GM12874 (cell line): Measurements from ENCODE around the gene FILIP1L.

Source experiments
- CTCF ChIP-seq: IDR thresholded peaks from 2 replicates; pipeline ENCODE4 v1.5.1; 2011; ENCODE audit warnings: low read depth, mild to moderate bottlenecking, control low read depth, low read length, moderate library complexity; ENCODE audit not compliant: insufficient read depth

FILIP1L gene

GRCh38 chr3:99927671-99928457 is 186.4 kb downstream of the FILIP1L start:
- TF ChIP-seq CTCF = no peak

GRCh38 chr3:99925584-99926230 is 188.6 kb downstream of the FILIP1L start:
- no peak for TF ChIP-seq CTCF

- no peak for TF ChIP-seq CTCF
Observed at GRCh38 chr3:99923873-99924272, 190.4 kb downstream of the FILIP1L start.

- TF ChIP-seq CTCF = no peak
Observed at GRCh38 chr3:99921986-99922385, 192.3 kb downstream of the FILIP1L start.

GRCh38 chr3:99921377-99921695 is 193.0 kb downstream of the FILIP1L start:
- TF ChIP-seq CTCF = no peak

- no peak for TF ChIP-seq CTCF
Observed at GRCh38 chr3:99920481-99921376, 193.6 kb downstream of the FILIP1L start.

GRCh38 chr3:99919694-99920093 is 194.6 kb downstream of the FILIP1L start:
- TF ChIP-seq CTCF = no peak
